SK-N-SH (cell line): ENCODE data around the gene PAM.

Experiments
- CTCF ChIP-seq: fragments of 200-600 bp; sonication (generic); IDR thresholded peaks from 2 replicates; pipeline ENCODE4 v1.6.1; 2017; ENCODE audit warnings: antibody characterized with exemption, mild to moderate bottlenecking, moderate library complexity
- EZH2phosphoT487 ChIP-seq: fragments of 200-600 bp; sonication (generic); IDR thresholded peaks from 2 replicates; pipeline ENCODE4 v1.6.1; 2017; ENCODE audit warnings: low read depth, mixed run types, mild to moderate bottlenecking, antibody characterized with exemption, moderate library complexity, borderline replicate concordance
- PBX3 ChIP-seq: IDR thresholded peaks from 2 replicates; pipeline ENCODE4; 2012
- RCOR1 ChIP-seq: fragments of 150-350 bp; IDR thresholded peaks from 2 replicates; pipeline ENCODE4 v1.6.1; 2017; ENCODE audit warnings: antibody characterized with exemption, low read length

- TF ChIP-seq CTCF (no peak), PBX3 (no peak), EZH2phosphoT487 (no peak), RCOR1 (no peak)
Observed at GRCh38 chr5:102802708-102803458, 47.8 kb downstream of the PAM start.
